Activated CD8-positive, alpha-beta memory T cell treated with anti-CD3 and anti-CD28 coated beads, Interleukin-2, amount 50 U/mL, for 48 hours (primary cell): ENCODE results near the gene ANKS1B.
"Not testable (repeated sequence)": the region's sequence is repeated elsewhere in the genome, so short reads cannot be mapped to it uniquely, and the experiment has no call there.

ENCODE experiments used
- DNase-seq: peaks from one replicate; pipeline ENCODE4 v3.0.0-alpha.2; 2020

Gene ANKS1B

GRCh38 chr12:99984271-99985128, at the start of gene ANKS1B:
TSS of gene ANKS1B (minus strand) at chr12:99984936. CDS start at chr12:99984237, 699 bp downstream.
- peak; percentile 54 for DNase-seq

- no peak for DNase-seq
Measured at GRCh38 chr12:100031836-100032235, 47.1 kb upstream of the ANKS1B start.

- DNase-seq: no peak
Measured at GRCh38 chr12:100027671-100028070, 42.9 kb upstream of the ANKS1B start.

GRCh38 chr12:100026241-100026640, 41.5 kb upstream of the ANKS1B start:
- DNase-seq: no peak

GRCh38 chr12:100024974-100025555, 40.3 kb upstream of the ANKS1B start:
- no peak for DNase-seq

- DNase-seq: no peak
Measured at GRCh38 chr12:100020370-100020769, 35.6 kb upstream of the ANKS1B start.

GRCh38 chr12:100017056-100017455, 32.3 kb upstream of the ANKS1B start:
- no peak for DNase-seq

GRCh38 chr12:100016304-100016703, 31.6 kb upstream of the ANKS1B start:
- not testable (repeated sequence) for DNase-seq

GRCh38 chr12:100005846-100006245, 21.1 kb upstream of the ANKS1B start:
- not testable (repeated sequence) for DNase-seq

GRCh38 chr12:99997806-99998205, 13.1 kb upstream of the ANKS1B start:
- no peak for DNase-seq

GRCh38 chr12:99996095-99996494, 11.4 kb upstream of the ANKS1B start:
- no peak for DNase-seq

GRCh38 chr12:99985631-99986030, 895 bp upstream of the ANKS1B start:
- DNase-seq: no peak

- no peak for DNase-seq
Measured at GRCh38 chr12:99985129-99985570, 414 bp upstream of the ANKS1B start.

GRCh38 chr12:99983456-99984258, 1.1 kb downstream of the ANKS1B start:
- DNase-seq: no peak

GRCh38 chr12:99981639-99982190, 3.0 kb downstream of the ANKS1B start:
- no peak for DNase-seq

GRCh38 chr12:99979471-99979870, 5.3 kb downstream of the ANKS1B start:
- no peak for DNase-seq

- no peak for DNase-seq
Measured at GRCh38 chr12:99978152-99978551, 6.6 kb downstream of the ANKS1B start.

GRCh38 chr12:99977550-99977949, 7.2 kb downstream of the ANKS1B start:
- no peak for DNase-seq

- no peak for DNase-seq
Measured at GRCh38 chr12:99976762-99977161, 8.0 kb downstream of the ANKS1B start.

- DNase-seq: no peak
Measured at GRCh38 chr12:99975321-99975720, 9.4 kb downstream of the ANKS1B start.

- no peak for DNase-seq
Measured at GRCh38 chr12:99974146-99974545, 10.6 kb downstream of the ANKS1B start.

- no peak for DNase-seq
Measured at GRCh38 chr12:99966429-99966828, 18.3 kb downstream of the ANKS1B start.

- no peak for DNase-seq
Measured at GRCh38 chr12:99960311-99960710, 24.4 kb downstream of the ANKS1B start.
